ES-I3 (cell line): ENCODE measurements around the gene TACC2.

ENCODE experiments used
- H3K36me3 ChIP-seq: 2 replicates; pipeline ENCODE4 v1.6.1; 2013; ENCODE audit warnings: mild to moderate bottlenecking, low read length, control low read depth, moderate library complexity; ENCODE audit not compliant: insufficient read depth
- H3K4me1 ChIP-seq: 2 replicates; pipeline ENCODE4 v1.6.1; 2013; ENCODE audit warnings: mild to moderate bottlenecking, control low read depth, low read length; ENCODE audit not compliant: insufficient read depth
- H3K9ac ChIP-seq: 2 replicates; pipeline ENCODE4 v1.6.1; 2013; ENCODE audit warnings: low read depth, mild to moderate bottlenecking, low read length, moderate library complexity
- H3K9me3 ChIP-seq: 2 replicates; pipeline ENCODE4 v1.6.1; 2013; ENCODE audit warnings: mild to moderate bottlenecking, low read length, moderate library complexity; ENCODE audit not compliant: control insufficient read depth, insufficient read depth

The TACC2 gene

GRCh38 chr10:122288917-122289316 is 300.0 kb downstream of the TACC2 start:
- H3K9me3 ChIP-seq = no peaks in the 10 kb centered on the region
- H3K36me3 ChIP-seq = no peaks in the 10 kb centered on the region
- no peak overlapping the region for H3K9ac ChIP-seq
- peaks cover 7% of the 10 kb centered on the region for H3K4me1 ChIP-seq

GRCh38 chr10:122290334-122290733 is 301.4 kb downstream of the TACC2 start:
- H3K4me1 ChIP-seq = peaks cover 7% of the 10 kb centered on the region
- no peaks in the 10 kb centered on the region for H3K9me3 ChIP-seq
- no peak overlapping the region for H3K9ac ChIP-seq
- no peaks in the 10 kb centered on the region for H3K36me3 ChIP-seq

- no peaks in the 10 kb centered on the region for H3K9me3 ChIP-seq
- no peak overlapping the region for H3K9ac ChIP-seq
- H3K4me1 ChIP-seq = peaks cover 7% of the 10 kb centered on the region
- no peaks in the 10 kb centered on the region for H3K36me3 ChIP-seq
Measured at GRCh38 chr10:122290833-122291532, 302.0 kb downstream of the TACC2 start.

GRCh38 chr10:122291739-122292138 is 302.8 kb downstream of the TACC2 start:
- H3K9me3 ChIP-seq = no peaks in the 10 kb centered on the region
- peaks cover 7% of the 10 kb centered on the region for H3K4me1 ChIP-seq
- no peaks in the 10 kb centered on the region for H3K36me3 ChIP-seq
- no peak overlapping the region for H3K9ac ChIP-seq

- H3K9me3 ChIP-seq = no peaks in the 10 kb centered on the region
- H3K4me1 ChIP-seq = peaks cover 3% of the 10 kb centered on the region
Measured at GRCh38 chr10:122292376-122292775, 303.4 kb downstream of the TACC2 start.

GRCh38 chr10:122293156-122293960 is 304.4 kb downstream of the TACC2 start:
- Histone ChIP-seq H3K9ac (no peak overlapping the region), H3K4me1 (no peaks in the 10 kb centered on the region), H3K9me3 (no peaks in the 10 kb centered on the region), H3K36me3 (no peaks in the 10 kb centered on the region)

More at GRCh38 chr10:122292376-122292775, 303.4 kb downstream of the TACC2 start:
- H3K9ac ChIP-seq = no peak overlapping the region
- no peaks in the 10 kb centered on the region for H3K36me3 ChIP-seq

- no peaks in the 10 kb centered on the region; the same call in 1 of the 2 replicates for H3K4me1 ChIP-seq
- no peak overlapping the region for H3K9ac ChIP-seq
- H3K36me3 ChIP-seq = no peaks in the 10 kb centered on the region
Measured at GRCh38 chr10:122293961-122294380, 305.0 kb downstream of the TACC2 start.

GRCh38 chr10:122294511-122295450 is 305.8 kb downstream of the TACC2 start:
- no peaks in the 10 kb centered on the region for H3K36me3 ChIP-seq
- no peaks in the 10 kb centered on the region; the same call in 1 of the 2 replicates for H3K4me1 ChIP-seq
- no peak overlapping the region for H3K9ac ChIP-seq
- H3K9me3 ChIP-seq = no peaks in the 10 kb centered on the region

More at GRCh38 chr10:122293961-122294380, 305.0 kb downstream of the TACC2 start:
- H3K9me3 ChIP-seq = no peaks in the 10 kb centered on the region

GRCh38 chr10:122295451-122295809 is 306.5 kb downstream of the TACC2 start:
- Histone ChIP-seq H3K9me3 (no peaks in the 10 kb centered on the region), H3K4me1 (no peaks in the 10 kb centered on the region; the same call in 1 of the 2 replicates), H3K9ac (no peak overlapping the region), H3K36me3 (no peaks in the 10 kb centered on the region)

- H3K9me3 ChIP-seq = no peaks in the 10 kb centered on the region
- H3K36me3 ChIP-seq = no peaks in the 10 kb centered on the region
- no peaks in the 10 kb centered on the region; the same call in 1 of the 2 replicates for H3K4me1 ChIP-seq
- H3K9ac ChIP-seq = no peak overlapping the region
Measured at GRCh38 chr10:122296363-122297120, 307.6 kb downstream of the TACC2 start.

- H3K9ac ChIP-seq = no peak overlapping the region
- no peaks in the 10 kb centered on the region for H3K9me3 ChIP-seq
- H3K36me3 ChIP-seq = no peaks in the 10 kb centered on the region
- no peaks in the 10 kb centered on the region; the same call in 1 of the 2 replicates for H3K4me1 ChIP-seq
Measured at GRCh38 chr10:122297583-122297982, 308.6 kb downstream of the TACC2 start.

- Histone ChIP-seq H3K36me3 (no peaks in the 10 kb centered on the region), H3K9ac (no peak overlapping the region), H3K4me1 (no peaks in the 10 kb centered on the region; the same call in 1 of the 2 replicates), H3K9me3 (no peaks in the 10 kb centered on the region)
Measured at GRCh38 chr10:122298206-122298597, 309.2 kb downstream of the TACC2 start.

- Histone ChIP-seq H3K9ac (no peak overlapping the region), H3K4me1 (no peaks in the 10 kb centered on the region; the same call in 1 of the 2 replicates), H3K36me3 (no peaks in the 10 kb centered on the region), H3K9me3 (no peaks in the 10 kb centered on the region)
Measured at GRCh38 chr10:122298598-122299301, 309.8 kb downstream of the TACC2 start.
